NCI-H1436 treated with DMSO at 0.1 percent for 48 hours (cell line): ENCODE measurements around the gene EXOC7.
"Not testable (repeated sequence)": the region's sequence is repeated elsewhere in the genome, so short reads cannot be mapped to it uniquely, and the experiment has no call there.

Experiments used
- DNase-seq: peaks from one replicate; lab custom pipeline; 2025; lab: John Stamatoyannopoulos, UW

The EXOC7 gene

GRCh38 chr17:76086384-76086783, 17.2 kb downstream of the EXOC7 start:
- no peak for DNase-seq

- DNase-seq: no peak
These were observed 17.7 kb downstream of the EXOC7 start for GRCh38 chr17:76085731-76086366.

DNA sequence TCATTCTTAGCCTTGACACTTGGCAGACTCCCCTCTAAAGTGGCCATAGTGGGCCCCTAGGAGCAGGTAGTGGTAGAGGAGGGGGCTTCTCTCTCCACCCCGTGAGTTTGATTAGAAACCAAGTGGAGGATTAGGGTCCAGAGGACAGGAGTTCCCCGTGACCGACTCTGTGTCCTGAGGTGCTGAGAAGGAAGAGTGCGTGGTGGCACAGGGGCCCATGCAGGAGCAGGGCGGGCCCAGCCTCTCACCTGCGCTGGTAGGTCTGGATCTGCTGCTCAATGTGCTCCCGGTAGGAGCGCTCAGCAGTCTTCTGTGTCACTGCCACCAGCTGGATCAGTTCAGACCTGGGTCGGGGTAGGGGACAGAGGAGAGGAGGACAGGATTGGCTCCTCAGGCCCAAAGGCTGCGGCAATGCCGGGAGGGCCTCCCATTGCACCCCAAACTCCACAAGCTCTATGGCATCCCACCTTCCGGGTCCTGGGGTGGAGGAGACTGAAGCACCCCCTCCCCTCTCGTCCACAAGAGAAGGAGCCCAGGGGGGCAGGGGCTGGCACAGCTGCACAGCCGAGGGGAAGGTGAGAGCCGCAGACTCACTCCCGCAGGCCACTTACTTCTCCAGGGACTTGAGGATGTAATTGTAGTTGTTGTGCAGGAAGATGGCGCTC, 18.4 kb downstream of the EXOC7 start:
- DNase-seq: no peak

DNA sequence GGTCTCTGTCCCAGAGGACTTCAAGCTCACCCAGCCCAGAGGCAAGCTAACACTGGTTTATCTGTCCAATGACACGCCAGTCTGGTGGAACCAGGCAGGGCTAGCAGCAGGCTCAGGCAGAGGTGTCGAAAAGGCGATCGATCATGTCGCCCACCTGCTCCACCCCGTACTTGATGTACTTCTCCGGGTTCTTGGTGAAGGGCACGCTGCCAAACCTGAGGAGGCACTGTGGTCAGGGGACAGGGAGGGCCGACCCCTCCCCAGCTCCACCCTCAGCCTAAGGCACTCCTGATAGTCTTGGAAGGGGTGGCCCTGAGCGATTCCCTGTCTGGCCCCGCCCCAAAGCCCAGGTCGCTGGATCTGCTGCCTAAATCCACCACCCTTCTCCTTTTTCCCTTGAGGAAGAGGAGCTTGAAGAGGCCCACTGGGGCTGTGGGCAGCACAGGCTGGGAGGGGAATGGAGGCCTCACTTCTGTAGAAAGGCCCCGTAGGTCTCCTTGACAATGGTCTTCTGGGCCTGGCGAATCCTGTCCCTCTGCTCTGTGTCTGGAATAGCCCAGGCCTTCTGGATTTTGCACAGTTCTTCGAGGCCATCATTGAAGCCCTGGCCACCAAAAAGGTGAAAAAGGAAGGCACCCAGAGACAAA, 19.9 kb downstream of the EXOC7 start:
- no peak for DNase-seq

GRCh38 chr17:76082326-76083251, 21.0 kb downstream of the EXOC7 start:
- no peak for DNase-seq

GRCh38 chr17:76081295-76082210, 22.0 kb downstream of the EXOC7 start:
- no peak for DNase-seq

GRCh38 chr17:76080768-76081287, 22.8 kb downstream of the EXOC7 start:
- no peak for DNase-seq

- no peak for DNase-seq
These were observed 23.4 kb downstream of the EXOC7 start for GRCh38 chr17:76079956-76080767.

GRCh38 chr17:76079535-76079955, 24.0 kb downstream of the EXOC7 start:
- DNase-seq: no peak

DNA sequence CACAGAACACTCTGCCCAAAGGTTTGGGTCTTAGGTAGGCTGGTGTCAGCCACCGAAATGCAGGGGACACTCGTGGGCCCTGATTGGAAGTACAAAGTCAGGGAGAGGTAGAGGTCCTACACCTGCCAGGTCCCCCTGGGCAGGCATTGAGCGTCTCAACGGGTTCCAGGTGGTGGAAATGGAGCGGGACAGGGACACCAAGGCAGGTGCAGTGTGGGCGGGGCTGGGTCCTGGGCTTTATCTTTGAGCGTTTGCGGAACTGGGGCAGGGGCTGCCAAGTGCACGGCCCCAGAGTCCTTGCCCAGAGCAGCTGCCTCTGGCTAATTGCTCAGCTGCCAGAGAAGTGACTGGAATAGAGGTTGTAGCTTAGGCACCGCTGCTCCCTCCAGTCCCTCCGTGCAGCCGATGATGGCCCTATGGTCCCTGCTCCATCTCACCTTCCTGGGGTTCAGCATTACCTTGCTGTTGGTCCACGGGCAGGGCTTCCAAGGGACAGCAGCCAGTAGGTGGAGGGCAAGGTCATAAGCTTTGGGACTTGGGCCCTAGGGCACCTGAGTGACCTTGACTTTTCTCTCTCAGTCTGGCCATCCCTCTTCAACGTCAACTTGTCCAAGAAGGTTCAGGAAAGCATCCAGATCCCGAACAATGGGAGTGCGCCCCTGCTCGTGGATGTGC, 24.6 kb downstream of the EXOC7 start, which contains the start of gene ZACN:
Gene ZACN, plus strand, starts transcription at position 323 of the 675 bp plus-strand sequence. Its CDS starts 83 bp downstream, at position 406.
- no peak for DNase-seq

GRCh38 chr17:76078370-76078769, 25.2 kb downstream of the EXOC7 start:
- DNase-seq: not testable (repeated sequence)

- no peak for DNase-seq
These were observed 25.9 kb downstream of the EXOC7 start for GRCh38 chr17:76077584-76078110.

GRCh38 chr17:76076765-76077583, 26.6 kb downstream of the EXOC7 start:
- DNase-seq: no peak

DNA sequence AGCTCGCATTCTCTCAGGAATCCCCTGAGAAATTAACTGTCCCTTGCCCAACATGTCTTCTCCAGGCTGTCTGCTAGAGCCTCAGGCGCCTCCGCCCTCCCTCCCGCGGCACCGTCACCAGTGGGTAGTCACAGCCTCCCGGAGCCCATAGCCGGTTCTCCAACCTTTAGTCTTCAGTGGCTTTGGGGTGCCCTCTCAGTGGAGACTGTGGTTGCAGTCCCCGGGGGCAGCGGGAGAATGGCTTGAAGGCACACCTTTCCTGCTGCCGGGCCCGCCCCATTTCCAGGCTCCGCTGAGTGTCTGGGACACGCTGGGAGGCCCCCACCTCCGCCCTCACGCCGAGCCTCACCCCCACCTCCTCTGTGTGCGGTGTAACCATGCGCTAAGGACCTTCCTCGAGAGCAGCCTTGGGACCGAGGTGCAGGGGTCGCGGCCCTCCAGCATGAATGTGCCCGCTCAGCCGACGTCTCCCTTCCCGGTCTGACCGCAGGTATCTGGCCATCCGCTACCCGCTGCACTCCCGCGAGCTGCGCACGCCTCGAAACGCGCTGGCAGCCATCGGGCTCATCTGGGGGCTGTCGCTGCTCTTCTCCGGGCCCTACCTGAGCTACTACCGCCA, 27.3 kb downstream of the EXOC7 start:
- no peak for DNase-seq

DNA sequence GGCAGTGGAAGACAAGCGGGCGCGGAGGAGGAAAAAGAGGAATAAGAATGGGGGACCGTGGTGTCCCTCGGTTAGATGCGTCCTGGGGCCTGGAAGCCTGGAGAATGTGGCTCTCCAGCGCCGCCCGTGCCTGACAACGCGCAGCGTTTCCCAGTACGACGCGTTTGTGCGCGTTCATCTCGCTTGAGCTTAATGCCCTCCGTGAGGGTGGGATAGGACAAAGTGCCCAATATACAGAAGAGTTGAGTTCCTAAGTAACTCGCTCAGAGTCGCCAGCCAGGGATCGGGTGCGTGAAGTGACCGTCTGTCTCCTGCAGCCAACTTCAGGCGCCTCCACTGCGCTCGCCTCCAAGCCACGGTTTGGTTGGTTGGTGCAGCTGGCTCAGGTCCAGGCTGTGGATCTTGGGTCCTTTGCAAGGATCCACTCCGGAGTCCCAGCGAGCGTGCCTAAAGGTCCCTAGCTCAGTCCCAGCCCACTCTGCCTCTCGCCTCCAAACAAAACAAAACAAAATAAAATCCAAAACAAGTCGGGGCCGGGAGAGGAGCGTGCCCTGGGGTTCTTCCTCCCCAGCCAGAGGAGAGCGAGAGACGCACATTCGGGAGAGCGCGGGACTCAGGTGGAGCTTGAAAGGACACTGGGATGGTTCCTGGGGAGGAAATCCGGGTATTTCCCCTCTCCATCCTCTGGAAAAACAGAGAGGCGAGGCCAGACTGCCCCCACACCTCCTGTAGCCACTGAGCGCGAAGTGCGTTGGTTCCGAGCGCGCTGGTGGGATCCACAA, 28.0 kb downstream of the EXOC7 start:
- no peak for DNase-seq

- DNase-seq: no peak
These were observed 28.9 kb downstream of the EXOC7 start, which contains the start of gene GALR2 for GRCh38 chr17:76074390-76075363. TSS of gene GALR2 (plus strand) at chr17:76074781. CDS start at chr17:76074884, 103 bp downstream.
